OCI-LY7 (cell line): Measurements from ENCODE around the gene SYS1. TPM values are rescaled to one million over a fixed set of nuclear protein-coding genes. Genes with fewer than 3 reads are reported as not detected.

Experiments
- BruUV-seq: library from RNA; stranded (reverse); fragments of 400-500 nt; replicated peaks from 2 replicates; lab custom pipeline; 2021; lab: Mats Ljungman, UMichigan
- CTCF ChIA-PET: fragments of 300-600 bp; sonication (Branson Sonifier 250); formaldehyde crosslinking; loops from one replicate; lab custom pipeline; 2022; ENCODE audit warnings: antibody characterized with exemption; ENCODE audit not compliant: unreplicated experiment; lab: Charles Lee
- POLR2A ChIA-PET: fragments of 300-600 bp; sonication (Branson Sonifier 250); formaldehyde crosslinking; loops from one replicate; lab custom pipeline; 2022; ENCODE audit warnings: antibody characterized with exemption; lab: Charles Lee
- DNase-seq: peaks from one replicate; pipeline ENCODE4 v3.0.0-alpha.2; 2015; ENCODE audit warnings: low spot score
- H2AFZ ChIP-seq: fragments of 200-600 bp; sonication (generic), shearing (Covaris generic); 2 replicates; pipeline ENCODE4 v1.6.1; 2014; ENCODE audit warnings: mild to moderate bottlenecking, antibody characterized with exemption, low read length, moderate library complexity
- H3K27ac ChIP-seq: fragments of 200-600 bp; sonication (generic); 2 replicates; pipeline ENCODE4 v1.5.1; 2014; ENCODE audit warnings: mixed run types, low read depth, mild to moderate bottlenecking, moderate library complexity, low read length, inconsistent platforms; ENCODE audit not compliant: poor library complexity, severe bottlenecking
- H3K36me3 ChIP-seq: fragments of 200-600 bp; sonication (generic); 2 replicates; pipeline ENCODE4 v1.6.1; 2014; ENCODE audit warnings: mild to moderate bottlenecking, antibody characterized with exemption, low read length, moderate library complexity, mixed read lengths; ENCODE audit not compliant: insufficient read depth
- H3K4me1 ChIP-seq: fragments of 200-600 bp; sonication (generic); 2 replicates; pipeline ENCODE4 v1.5.1; 2014; ENCODE audit warnings: mild to moderate bottlenecking, low read length; ENCODE audit not compliant: insufficient read depth, poor library complexity, severe bottlenecking
- H3K4me2 ChIP-seq: fragments of 200-600 bp; sonication (generic); 2 replicates; pipeline ENCODE4 v1.6.1; 2014; ENCODE audit warnings: mild to moderate bottlenecking, low read length
- H3K4me3 ChIP-seq: fragments of 200-600 bp; sonication (generic); 2 replicates; pipeline ENCODE4 v1.5.1; 2014; ENCODE audit warnings: mild to moderate bottlenecking, low read depth, low read length; ENCODE audit not compliant: poor library complexity, severe bottlenecking
- H3K79me2 ChIP-seq: fragments of 200-600 bp; sonication (generic); 2 replicates; pipeline ENCODE4 v1.6.1; 2016; ENCODE audit warnings: low read depth, mild to moderate bottlenecking, low read length, moderate library complexity, mixed read lengths; ENCODE audit not compliant: insufficient read depth
- H3K9me2 ChIP-seq: fragments of 200-600 bp; sonication (generic); 2 replicates; pipeline ENCODE4 v1.6.1; 2016; ENCODE audit warnings: mild to moderate bottlenecking, low read length, mixed read lengths; ENCODE audit not compliant: insufficient read depth
- H3K9me3 ChIP-seq: fragments of 200-600 bp; sonication (generic); 2 replicates; pipeline ENCODE4 v1.6.1; 2014; ENCODE audit warnings: mild to moderate bottlenecking, mixed run types, low read length, mixed read lengths
- H4K20me1 ChIP-seq: fragments of 200-600 bp; sonication (generic); 2 replicates; pipeline ENCODE4 v1.6.1; 2014; ENCODE audit warnings: mild to moderate bottlenecking, antibody characterized with exemption, low read length, moderate library complexity, mixed read lengths; ENCODE audit not compliant: insufficient read depth
- CTCF ChIP-seq: fragments of 200-600 bp; sonication (generic); conservative IDR thresholded peaks from 2 replicates; pipeline ENCODE4 v1.5.1; 2014; ENCODE audit warnings: mild to moderate bottlenecking, antibody characterized with exemption, low read length, moderate library complexity, mixed read lengths
- EZH2phosphoT487 ChIP-seq: fragments of 200-600 bp; sonication (generic); IDR thresholded peaks from 2 replicates; pipeline ENCODE4 v1.6.1; 2018; ENCODE audit warnings: low read depth, borderline replicate concordance, mild to moderate bottlenecking, mixed run types, antibody characterized with exemption, low read length, moderate library complexity, mixed read lengths
- intact Hi-C: fragments of 100-400 bp; cut with micrococcal nuclease; formaldehyde crosslinking; loops from one replicate; pipeline ENCODE4 v1.10.0; 2022; ENCODE audit not compliant: unreplicated experiment
- total RNA-seq, 2 experiments: library from RNA; depleted of rRNA in 1 of 2; stranded (reverse); fragments of >200 nt in 1 of 2; shearing (Covaris generic) in 1 of 2; gene quantifications; 2 replicates each; pipeline ENCODE4 v1.2.3, GENCODE V29; 2014 to 2022

The SYS1 gene
- total RNA-seq, 2 experiments from 2014 or later: 9.6 to 37.6 TPM

GRCh38 chr20:45318386-45318939 lies 44.5 kb upstream of the SYS1 start:
- TF ChIP-seq EZH2phosphoT487 (no peak), CTCF (no peak)
- BruUV-seq: no TSS peak
- intact Hi-C loops: no loop called here
- no peak for DNase-seq
- no peaks in the 10 kb centered on the region for H4K20me1 ChIP-seq
- no peak overlapping the region for H3K4me3 ChIP-seq
- no peaks in the 10 kb centered on the region for H3K79me2 ChIP-seq
- no peaks in the 10 kb centered on the region for H3K9me2 ChIP-seq
- ChIA-PET CTCF (interaction anchor here (0.8 to 1.5 kb wide), 2 partner anchors 119 to 134 kb away, joined by 3 read pairs; no protein-coding TSS in a partner anchor), POLR2A (interaction anchor here (0.7 to 1.5 kb wide), 3 partner anchors 50 to 214 kb away, joined by 3 to 4 read pairs (median 3); no protein-coding TSS in a partner anchor)
- H3K27ac ChIP-seq: no peak overlapping the region
- H3K4me1 ChIP-seq: peaks cover 45% of the 10 kb centered on the region
- H3K36me3 ChIP-seq: no peaks in the 10 kb centered on the region
- H3K4me2 ChIP-seq: 0 out of 2 replicates have a peak overlapping the region, but pooled peaks have one; percentile 57
- no peak overlapping the region for H2AFZ ChIP-seq
- peaks cover 5% of the 10 kb centered on the region; the same call in 1 of the 2 replicates for H3K9me3 ChIP-seq

GRCh38 chr20:45318948-45319347 lies 44.0 kb upstream of the SYS1 start:
- Histone ChIP-seq H2AFZ (peak overlapping the region; percentile 74; the same call in 1 of the 2 replicates), H4K20me1 (no peaks in the 10 kb centered on the region), H3K4me1 (peaks cover 45% of the 10 kb centered on the region), H3K36me3 (no peaks in the 10 kb centered on the region), H3K79me2 (no peaks in the 10 kb centered on the region), H3K4me2 (peak overlapping the region; percentile 57), H3K27ac (no peak overlapping the region), H3K4me3 (no peak overlapping the region), H3K9me3 (peaks cover 5% of the 10 kb centered on the region; the same call in 1 of the 2 replicates), H3K9me2 (no peaks in the 10 kb centered on the region)
- CTCF ChIA-PET: interaction anchor here (0.8 to 1.5 kb wide), 2 partner anchors 119 to 133 kb away, joined by 3 read pairs; no protein-coding TSS in a partner anchor
- TF ChIP-seq EZH2phosphoT487: no peak
- TF ChIP-seq CTCF: no peak
- no peak for DNase-seq
- POLR2A ChIA-PET: interaction anchor here (0.7 to 1.5 kb wide), 2 partner anchors 49 to 165 kb away, joined by 3 to 4 read pairs; no protein-coding TSS in a partner anchor
- BruUV-seq: no TSS peak
- intact Hi-C loops: no loop called here
